SJSA1 (cell line): ENCODE results near the gene SEMA3E. TPM values are rescaled to one million over a fixed set of nuclear protein-coding genes. Genes with fewer than 3 reads are reported as not detected.

Experiments used
- DNase-seq, 2 experiments: peaks; one replicate each; pipeline ENCODE4 v3.0.0-alpha.2; 2015 to 2020; ENCODE audit warnings: low spot score in 2 of 2, low read depth in 1 of 2
- H3K27ac ChIP-seq: fragments of 250-450 bp; sonication (Bioruptor Pico); 2 replicates; pipeline ENCODE4 v1.5.1; 2020; ENCODE audit warnings: mild to moderate bottlenecking, moderate library complexity
- H3K27me3 ChIP-seq: fragments of 250-450 bp; sonication (Bioruptor Pico); replicated peaks from 2 replicates; pipeline ENCODE4 v1.5.1; 2020; ENCODE audit warnings: mild to moderate bottlenecking, moderate library complexity
- H3K36me3 ChIP-seq: fragments of 250-450 bp; sonication (Bioruptor Pico); 2 replicates; pipeline ENCODE4 v1.5.1; 2020; ENCODE audit warnings: mild to moderate bottlenecking
- H3K4me1 ChIP-seq: fragments of 250-450 bp; sonication (Bioruptor Pico); replicated peaks from 2 replicates; pipeline ENCODE4 v1.6.1; 2021; ENCODE audit warnings: mild to moderate bottlenecking
- H3K4me3 ChIP-seq: fragments of 250-450 bp; sonication (Bioruptor Pico); 2 replicates; pipeline ENCODE4 v1.5.1; 2020; ENCODE audit warnings: mild to moderate bottlenecking
- H3K9me3 ChIP-seq: fragments of 250-450 bp; sonication (Bioruptor Pico); replicated peaks from 2 replicates; pipeline ENCODE4 v1.5.1; 2020; ENCODE audit warnings: mild to moderate bottlenecking
- total RNA-seq: library from RNA; depleted of rRNA; stranded (reverse); fragments of >200 nt; shearing (Covaris generic); gene quantifications from 2 replicates; pipeline ENCODE4 v1.2.3, GENCODE V29; 2014

The SEMA3E gene
- total RNA-seq, 1 experiment from 2014 or later: 0.18 TPM

- no peaks in the 10 kb centered on the region for H3K9me3 ChIP-seq
- no peak overlapping the region for H3K4me3 ChIP-seq
- H3K36me3 ChIP-seq: no peaks in the 10 kb centered on the region
- no peak for DNase-seq
- peaks cover 5% of the 10 kb centered on the region; the same call in 1 of the 2 replicates for H3K27me3 ChIP-seq
- no peak overlapping the region for H3K27ac ChIP-seq
- no peaks in the 10 kb centered on the region for H3K4me1 ChIP-seq
These were observed 221.1 kb downstream of the SEMA3E start for GRCh38 chr7:83427884-83428283.

GRCh38 chr7:83426325-83426724 is 222.6 kb downstream of the SEMA3E start:
- no peaks in the 10 kb centered on the region for H3K36me3 ChIP-seq
- no peaks in the 10 kb centered on the region for H3K4me1 ChIP-seq
- no peaks in the 10 kb centered on the region for H3K9me3 ChIP-seq
- DNase-seq: no peak
- H3K4me3 ChIP-seq: no peak overlapping the region
- H3K27ac ChIP-seq: no peak overlapping the region
- H3K27me3 ChIP-seq: peaks cover 5% of the 10 kb centered on the region; the same call in 1 of the 2 replicates

GRCh38 chr7:83419013-83419412 is 229.9 kb downstream of the SEMA3E start:
- Histone ChIP-seq H3K27ac (no peak overlapping the region), H3K4me1 (no peaks in the 10 kb centered on the region), H3K27me3 (no peaks in the 10 kb centered on the region; the same call in 1 of the 2 replicates), H3K4me3 (no peak overlapping the region), H3K36me3 (no peaks in the 10 kb centered on the region), H3K9me3 (no peaks in the 10 kb centered on the region)
- DNase-seq: no peak

GRCh38 chr7:83415840-83416239 is 233.1 kb downstream of the SEMA3E start:
- Histone ChIP-seq H3K4me3 (no peak overlapping the region), H3K4me1 (no peaks in the 10 kb centered on the region), H3K27me3 (no peaks in the 10 kb centered on the region; the same call in 1 of the 2 replicates), H3K36me3 (no peaks in the 10 kb centered on the region), H3K27ac (no peak overlapping the region), H3K9me3 (no peaks in the 10 kb centered on the region)
- no peak for DNase-seq

GRCh38 chr7:83414947-83415346 is 234.0 kb downstream of the SEMA3E start:
- Histone ChIP-seq H3K9me3 (no peaks in the 10 kb centered on the region), H3K4me3 (no peak overlapping the region), H3K36me3 (no peaks in the 10 kb centered on the region), H3K27ac (no peak overlapping the region), H3K27me3 (no peaks in the 10 kb centered on the region; the same call in 1 of the 2 replicates), H3K4me1 (no peaks in the 10 kb centered on the region)
- no peak for DNase-seq

- no peak overlapping the region for H3K27ac ChIP-seq
- no peaks in the 10 kb centered on the region for H3K9me3 ChIP-seq
- no peaks in the 10 kb centered on the region; the same call in 1 of the 2 replicates for H3K27me3 ChIP-seq
- no peak for DNase-seq
- no peaks in the 10 kb centered on the region for H3K36me3 ChIP-seq
- no peak overlapping the region for H3K4me3 ChIP-seq
- no peaks in the 10 kb centered on the region for H3K4me1 ChIP-seq
These were observed 235.1 kb downstream of the SEMA3E start for GRCh38 chr7:83413831-83414230.

GRCh38 chr7:83413424-83413823 is 235.5 kb downstream of the SEMA3E start:
- no peaks in the 10 kb centered on the region for H3K4me1 ChIP-seq
- H3K9me3 ChIP-seq: no peaks in the 10 kb centered on the region
- H3K27ac ChIP-seq: no peak overlapping the region
- no peak for DNase-seq
- H3K36me3 ChIP-seq: no peaks in the 10 kb centered on the region
- H3K4me3 ChIP-seq: no peak overlapping the region
- H3K27me3 ChIP-seq: no peaks in the 10 kb centered on the region; the same call in 1 of the 2 replicates

- no peak overlapping the region for H3K27ac ChIP-seq
- H3K9me3 ChIP-seq: no peaks in the 10 kb centered on the region
- peak in 1 of 2 experiments; percentile 8 for DNase-seq
- no peak overlapping the region for H3K4me3 ChIP-seq
- no peaks in the 10 kb centered on the region for H3K36me3 ChIP-seq
- H3K4me1 ChIP-seq: no peaks in the 10 kb centered on the region
- H3K27me3 ChIP-seq: no peaks in the 10 kb centered on the region; the same call in 1 of the 2 replicates
These were observed 237.8 kb downstream of the SEMA3E start for GRCh38 chr7:83410989-83411591.

GRCh38 chr7:83394776-83395175 is 254.2 kb downstream of the SEMA3E start:
- no peak for DNase-seq
- no peaks in the 10 kb centered on the region for H3K9me3 ChIP-seq
- no peak overlapping the region for H3K27ac ChIP-seq
- no peaks in the 10 kb centered on the region for H3K27me3 ChIP-seq
- H3K4me1 ChIP-seq: no peaks in the 10 kb centered on the region
- no peaks in the 10 kb centered on the region for H3K36me3 ChIP-seq
- no peak overlapping the region for H3K4me3 ChIP-seq

GRCh38 chr7:83388436-83388835 is 260.5 kb downstream of the SEMA3E start:
- no peaks in the 10 kb centered on the region for H3K4me1 ChIP-seq
- H3K4me3 ChIP-seq: no peak overlapping the region
- no peaks in the 10 kb centered on the region for H3K9me3 ChIP-seq
- DNase-seq: no peak
- no peaks in the 10 kb centered on the region for H3K27me3 ChIP-seq
- no peaks in the 10 kb centered on the region for H3K36me3 ChIP-seq
- H3K27ac ChIP-seq: no peak overlapping the region

GRCh38 chr7:83366629-83367028 is 282.3 kb downstream of the SEMA3E start:
- H3K4me3 ChIP-seq: no peak overlapping the region
- peaks cover 11% of the 10 kb centered on the region for H3K27me3 ChIP-seq
- no peaks in the 10 kb centered on the region for H3K36me3 ChIP-seq
- H3K4me1 ChIP-seq: no peaks in the 10 kb centered on the region
- DNase-seq: no peak
- H3K9me3 ChIP-seq: no peaks in the 10 kb centered on the region
- no peak overlapping the region for H3K27ac ChIP-seq

GRCh38 chr7:83365746-83366145 is 283.2 kb downstream of the SEMA3E start:
- H3K4me1 ChIP-seq: no peaks in the 10 kb centered on the region
- no peak overlapping the region for H3K27ac ChIP-seq

GRCh38 chr7:83362871-83363550 is 285.9 kb downstream of the SEMA3E start:
- no peaks in the 10 kb centered on the region for H3K9me3 ChIP-seq
- peaks cover 6% of the 10 kb centered on the region; the same call in 1 of the 2 replicates for H3K27me3 ChIP-seq
- no peaks in the 10 kb centered on the region for H3K4me1 ChIP-seq
- H3K27ac ChIP-seq: no peak overlapping the region
- DNase-seq: no peak
- H3K36me3 ChIP-seq: no peaks in the 10 kb centered on the region
- no peak overlapping the region for H3K4me3 ChIP-seq

More at GRCh38 chr7:83365746-83366145, 283.2 kb downstream of the SEMA3E start:
- DNase-seq: no peak
- Histone ChIP-seq H3K9me3 (no peaks in the 10 kb centered on the region), H3K4me3 (no peak overlapping the region), H3K27me3 (peaks cover 11% of the 10 kb centered on the region), H3K36me3 (no peaks in the 10 kb centered on the region)

- Histone ChIP-seq H3K36me3 (no peaks in the 10 kb centered on the region), H3K27ac (no peak overlapping the region)
- no peak for DNase-seq
These were observed 289.8 kb downstream of the SEMA3E start for GRCh38 chr7:83359108-83359507.

More at GRCh38 chr7:83359108-83359507, 289.8 kb downstream of the SEMA3E start:
- H3K9me3 ChIP-seq: no peaks in the 10 kb centered on the region
- no peak overlapping the region for H3K4me3 ChIP-seq
- peaks cover 3% of the 10 kb centered on the region; the same call in 1 of the 2 replicates for H3K27me3 ChIP-seq
- H3K4me1 ChIP-seq: no peaks in the 10 kb centered on the region
